ENCODE results near the gene LDLRAP1.

DNA sequence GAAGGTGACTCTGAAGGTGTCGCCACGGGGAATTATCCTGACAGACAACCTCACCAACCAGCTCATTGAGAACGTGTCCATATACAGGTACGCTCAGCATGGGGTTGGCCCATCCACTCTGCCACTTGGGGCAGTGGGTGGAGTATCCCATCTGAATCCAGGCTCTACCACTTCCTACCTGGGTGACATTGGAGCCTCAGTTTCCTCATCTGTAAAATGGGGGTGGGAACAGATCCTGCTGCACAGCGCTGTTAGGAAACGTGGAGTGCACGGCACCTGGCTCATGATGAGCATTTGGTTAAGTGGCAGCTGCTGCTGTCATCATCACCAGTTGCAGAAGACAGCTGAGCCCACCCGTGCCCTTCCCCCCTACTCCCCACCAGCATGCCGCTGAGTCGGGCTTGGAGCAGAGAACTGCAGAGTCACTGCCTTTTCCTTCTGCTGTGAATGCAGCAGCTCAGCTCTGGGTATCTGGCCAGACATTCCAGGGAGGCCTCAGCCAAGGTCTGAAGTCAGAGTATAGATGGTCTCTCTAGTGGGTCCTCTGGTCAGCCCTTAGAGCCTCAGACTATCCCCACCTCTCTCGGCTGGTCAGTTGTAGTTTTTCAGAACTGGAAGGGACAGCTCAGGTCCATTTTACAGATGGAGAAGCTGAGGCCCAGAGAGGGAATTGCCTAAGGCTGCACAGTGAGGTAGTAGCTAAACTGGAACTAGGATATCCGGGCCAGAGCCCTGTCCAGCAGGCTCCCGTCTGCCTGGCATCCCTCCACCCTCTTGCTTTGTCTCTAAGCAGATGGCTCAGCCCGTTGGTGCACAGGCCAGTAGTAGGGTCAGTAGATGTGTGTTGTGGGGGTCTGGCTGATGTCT, 11.7 kb downstream of the LDLRAP1 start:
- TF ChIP-seq CTCF (conservative IDR thresholded peaks at IDR 0.05; ENCODE audit: low read depth, low read length) (no peak), POLR2A (IDR thresholded peaks at IDR 0.05; ENCODE audit: low read depth, low read length) (no peak), FOS (IDR thresholded peaks at IDR 0.05; ENCODE audit: low read depth, low read length) (no peak), MAFK (IDR thresholded peaks at IDR 0.05; ENCODE audit: low read depth, low read length) (no peak), SMC3 (IDR thresholded peaks at IDR 0.05; ENCODE audit: low read depth, low read length) (no peak), NFE2L2 (IDR thresholded peaks at IDR 0.05; ENCODE audit: low read depth, low read length) (0 out of 2 replicates have a peak, but pooled peaks have one; percentile 34), CEBPB (IDR thresholded peaks at IDR 0.05; ENCODE audit: low read depth, low read length) (no peak)
- TF ChIP-seq, protein P1, sequence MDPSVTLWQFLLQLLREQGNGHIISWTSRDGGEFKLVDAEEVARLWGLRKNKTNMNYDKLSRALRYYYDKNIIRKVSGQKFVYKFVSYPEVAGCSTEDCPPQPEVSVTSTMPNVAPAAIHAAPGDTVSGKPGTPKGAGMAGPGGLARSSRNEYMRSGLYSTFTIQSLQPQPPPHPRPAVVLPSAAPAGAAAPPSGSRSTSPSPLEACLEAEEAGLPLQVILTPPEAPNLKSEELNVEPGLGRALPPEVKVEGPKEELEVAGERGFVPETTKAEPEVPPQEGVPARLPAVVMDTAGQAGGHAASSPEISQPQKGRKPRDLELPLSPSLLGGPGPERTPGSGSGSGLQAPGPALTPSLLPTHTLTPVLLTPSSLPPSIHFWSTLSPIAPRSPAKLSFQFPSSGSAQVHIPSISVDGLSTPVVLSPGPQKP (IDR thresholded peaks at IDR 0.05; ENCODE audit: borderline replicate concordance, low read depth, low read length) = no peak
